Stimulated activated CD4-positive, alpha-beta T cell treated with anti-CD3 and anti-CD28 coated beads, Interleukin-1b, Interleukin-23, amount 100 ng/mL, for 24 hours (primary cell): ENCODE results near the gene HOGA1.
A peak's percentile ranks its signal among the peaks of the same experiment; 100 is the strongest.

Experiments used
- DNase-seq, 4 experiments: peaks; one replicate each; pipeline ENCODE4 v3.0.0-alpha.2; 2020; ENCODE audit warnings: low read depth in 4 of 4, low spot score in 1 of 4

The HOGA1 gene

GRCh38 chr10:97584060-97584797, at the start of gene HOGA1:
Gene HOGA1, plus strand, starts transcription at chr10:97584389. Its CDS starts 315 bp downstream, at chr10:97584704.
- DNase-seq = no peak

- peak in 1 of 4 experiments; percentile 24 for DNase-seq
These were observed 49.3 kb upstream of the HOGA1 start for GRCh38 chr10:97534746-97535367.

- no peak for DNase-seq
These were observed 46.9 kb upstream of the HOGA1 start for GRCh38 chr10:97537186-97537869.

GRCh38 chr10:97538411-97538810, 45.8 kb upstream of the HOGA1 start:
- no peak for DNase-seq

- no peak for DNase-seq
These were observed 45.4 kb upstream of the HOGA1 start for GRCh38 chr10:97538839-97539238.

- DNase-seq = no peak
These were observed 44.5 kb upstream of the HOGA1 start for GRCh38 chr10:97539523-97540200.

GRCh38 chr10:97540669-97541500, 43.3 kb upstream of the HOGA1 start:
- DNase-seq = no peak

GRCh38 chr10:97542169-97543024, 41.8 kb upstream of the HOGA1 start:
- peak in 2 of 4 experiments; percentile 28 to 41 for DNase-seq

- peak in 2 of 4 experiments; percentile 38 to 58 for DNase-seq
These were observed 41.1 kb upstream of the HOGA1 start for GRCh38 chr10:97543025-97543546.

GRCh38 chr10:97546456-97547270, 37.5 kb upstream of the HOGA1 start:
- DNase-seq = no peak

GRCh38 chr10:97547271-97547600, 37.0 kb upstream of the HOGA1 start:
- DNase-seq = no peak

- DNase-seq = no peak
These were observed 36.2 kb upstream of the HOGA1 start for GRCh38 chr10:97547962-97548361.

- no peak for DNase-seq
These were observed 35.2 kb upstream of the HOGA1 start for GRCh38 chr10:97548828-97549455.

GRCh38 chr10:97549587-97550322, 34.4 kb upstream of the HOGA1 start:
- DNase-seq = no peak

GRCh38 chr10:97550336-97551149, 33.6 kb upstream of the HOGA1 start:
- DNase-seq = no peak

GRCh38 chr10:97551271-97551670, 32.9 kb upstream of the HOGA1 start:
- DNase-seq = no peak

- DNase-seq = peak in 2 of 4 experiments; percentile 43 to 57
These were observed 30.6 kb upstream of the HOGA1 start for GRCh38 chr10:97553575-97554031.
